HG03103 (cell line): ENCODE data around the gene SEMA3C.
A peak's percentile ranks its signal among the peaks of the same experiment; 100 is the strongest.
"Not testable (repeated sequence)": the region's sequence is repeated elsewhere in the genome, so short reads cannot be mapped to it uniquely, and the experiment has no call there.

Source experiments
- ATAC-seq: cut with Tn5 transposase; IDR thresholded peaks from one replicate; pipeline ENCODE4 v1.9.1; 2021; ENCODE audit warnings: low read depth; ENCODE audit not compliant: unreplicated experiment

Gene SEMA3C

DNA sequence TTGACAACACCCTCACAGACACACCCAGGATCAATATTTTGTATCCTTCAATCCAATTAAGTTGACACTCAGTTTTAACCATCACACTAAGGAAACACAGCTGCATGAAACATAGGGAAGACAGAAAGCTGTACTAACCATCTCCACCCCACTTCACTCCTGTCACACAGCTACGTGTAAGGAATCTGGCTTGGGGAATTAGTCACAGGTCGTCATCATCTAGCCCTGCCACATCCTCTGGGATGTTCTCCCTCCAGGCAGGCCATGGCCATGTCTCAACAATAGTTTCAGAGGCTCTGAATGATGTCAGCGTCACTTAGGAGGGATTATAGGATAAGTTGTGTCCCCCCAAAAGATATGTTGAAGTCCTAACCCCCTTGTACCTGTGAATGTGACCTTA, 10.8 kb upstream of the SEMA3C start:
- ATAC-seq = no peak

DNA sequence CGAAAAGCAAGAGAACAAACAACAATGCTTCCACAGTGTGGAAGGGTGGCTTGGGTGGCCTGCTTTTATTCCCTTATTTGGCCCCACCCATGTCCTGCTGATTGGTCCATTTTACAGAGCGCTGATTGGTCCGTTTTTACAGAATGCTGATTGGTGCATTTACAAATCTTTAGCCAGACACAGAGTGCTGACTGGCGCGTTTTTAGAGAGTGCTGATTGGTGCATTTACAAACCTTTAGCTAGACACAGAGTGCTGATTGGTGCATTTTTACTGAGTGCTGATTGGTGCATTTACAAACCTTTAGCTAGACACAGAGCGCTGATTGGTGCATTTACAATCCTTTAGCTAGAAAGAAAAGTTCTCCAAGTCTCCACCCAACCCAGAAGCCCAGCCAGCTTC, 8.1 kb upstream of the SEMA3C start:
- ATAC-seq = not testable (repeated sequence)

DNA sequence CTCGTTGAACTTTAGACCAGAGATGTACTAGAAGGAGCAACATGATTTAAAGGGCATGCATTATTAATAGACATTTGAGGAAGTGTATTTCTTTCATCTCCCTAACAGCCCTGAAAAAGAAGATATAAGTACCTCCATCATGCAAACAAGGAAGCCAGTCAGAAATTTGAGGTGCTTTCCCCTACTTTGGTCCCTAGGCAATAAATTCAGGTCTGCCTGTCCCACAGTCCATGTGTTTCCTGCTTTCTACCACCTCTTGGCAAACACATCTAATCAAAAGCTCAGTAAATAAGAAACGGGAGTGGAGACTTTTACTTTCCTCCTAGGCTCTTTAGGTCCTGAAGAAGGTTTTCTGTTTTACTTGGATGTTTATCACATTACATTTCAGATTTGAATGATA, 5.2 kb upstream of the SEMA3C start:
- no peak for ATAC-seq

DNA sequence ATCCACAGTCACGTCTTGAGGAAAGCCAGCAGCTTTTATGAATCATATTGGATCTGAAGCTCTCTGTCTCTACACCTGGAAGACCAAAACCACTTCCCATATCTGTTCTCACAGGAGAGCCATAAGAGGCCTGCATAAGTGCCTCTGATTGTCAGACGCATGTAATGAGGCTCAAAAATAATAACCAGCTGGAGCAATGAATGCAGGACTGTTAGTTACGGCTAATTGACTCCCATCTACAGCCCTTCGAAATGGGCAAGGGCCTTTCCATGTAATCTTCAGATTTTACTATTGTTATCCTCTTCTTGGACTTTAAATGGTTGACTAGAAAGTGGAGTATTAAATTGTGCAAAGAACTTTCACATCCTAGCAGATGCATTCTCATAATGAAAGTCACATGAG, 4.4 kb upstream of the SEMA3C start:
- no peak for ATAC-seq

DNA sequence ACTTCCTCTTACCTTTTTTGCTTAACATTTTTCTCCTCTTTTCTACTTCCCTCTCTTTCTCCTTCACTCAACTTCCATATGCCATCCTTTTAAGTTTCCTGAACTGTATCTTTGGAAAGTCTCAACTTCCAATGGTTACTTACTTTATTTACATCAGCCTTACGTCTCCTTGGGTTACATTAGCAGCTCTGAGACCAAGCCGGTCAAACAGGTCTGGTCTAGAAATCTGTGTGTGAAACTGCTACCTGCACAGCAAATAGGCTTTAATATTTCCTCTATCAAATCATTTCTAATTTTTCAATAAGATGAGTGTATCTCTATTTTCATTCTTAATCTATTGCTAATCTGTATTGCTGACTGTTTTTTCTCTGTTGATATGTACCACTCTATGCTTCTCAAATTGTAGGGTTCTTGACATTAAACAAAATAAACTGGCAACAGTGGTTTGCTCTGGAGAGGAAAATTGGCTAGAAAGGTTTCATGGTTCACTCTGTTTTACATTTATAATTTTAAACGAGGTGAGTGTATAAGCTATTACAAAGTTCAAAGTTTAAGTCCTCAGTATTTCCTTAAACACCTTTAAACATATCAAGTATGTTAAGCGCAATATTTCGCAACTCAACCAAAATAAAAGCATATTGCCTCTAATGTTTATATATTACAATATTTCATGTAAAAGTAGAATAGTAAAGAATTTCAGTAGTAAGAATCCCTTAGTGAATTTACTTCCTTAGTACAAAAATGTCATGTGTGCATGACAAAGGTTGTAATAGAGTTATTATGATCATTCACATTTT, 3.6 kb upstream of the SEMA3C start:
- ATAC-seq = no peak

DNA sequence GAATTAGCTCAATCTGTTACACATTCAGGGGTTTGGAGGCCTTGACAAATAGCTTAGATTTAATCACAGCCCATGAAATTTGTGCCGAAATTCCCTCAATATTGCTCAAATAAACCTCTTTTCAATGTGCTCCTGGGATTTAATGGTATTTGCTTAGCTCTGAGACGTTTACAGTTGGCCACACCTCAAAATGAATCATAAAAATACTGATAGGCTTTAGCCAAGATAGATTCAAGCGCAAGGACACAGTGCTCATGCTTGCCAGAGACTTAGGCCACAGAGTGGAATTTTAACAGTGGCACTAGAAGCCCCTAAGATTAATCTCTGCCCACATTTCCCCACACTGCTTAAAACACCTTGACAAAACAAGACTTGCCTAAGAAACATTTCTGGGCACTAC, 2.3 kb upstream of the SEMA3C start:
- no peak for ATAC-seq

DNA sequence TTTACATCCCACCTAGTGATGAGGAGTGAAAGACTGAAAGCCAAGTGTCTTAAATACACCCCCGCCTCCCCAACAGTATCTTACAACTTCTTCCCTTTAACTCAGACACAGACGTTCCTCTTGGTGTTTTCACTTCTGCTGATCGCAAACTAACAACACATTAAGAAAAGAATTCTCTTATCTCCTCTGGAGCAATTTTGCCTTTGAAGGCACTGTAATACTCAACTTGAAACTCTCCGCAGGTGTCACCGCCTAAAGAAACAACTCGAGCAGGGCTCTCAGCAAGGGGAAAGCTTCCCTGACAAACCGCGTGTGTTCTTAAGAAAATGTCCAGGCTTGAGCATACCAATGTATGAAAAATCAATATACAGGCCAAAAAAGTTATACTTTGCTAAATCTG, 452 bp downstream of the SEMA3C start:
- peak; percentile 56 for ATAC-seq

DNA sequence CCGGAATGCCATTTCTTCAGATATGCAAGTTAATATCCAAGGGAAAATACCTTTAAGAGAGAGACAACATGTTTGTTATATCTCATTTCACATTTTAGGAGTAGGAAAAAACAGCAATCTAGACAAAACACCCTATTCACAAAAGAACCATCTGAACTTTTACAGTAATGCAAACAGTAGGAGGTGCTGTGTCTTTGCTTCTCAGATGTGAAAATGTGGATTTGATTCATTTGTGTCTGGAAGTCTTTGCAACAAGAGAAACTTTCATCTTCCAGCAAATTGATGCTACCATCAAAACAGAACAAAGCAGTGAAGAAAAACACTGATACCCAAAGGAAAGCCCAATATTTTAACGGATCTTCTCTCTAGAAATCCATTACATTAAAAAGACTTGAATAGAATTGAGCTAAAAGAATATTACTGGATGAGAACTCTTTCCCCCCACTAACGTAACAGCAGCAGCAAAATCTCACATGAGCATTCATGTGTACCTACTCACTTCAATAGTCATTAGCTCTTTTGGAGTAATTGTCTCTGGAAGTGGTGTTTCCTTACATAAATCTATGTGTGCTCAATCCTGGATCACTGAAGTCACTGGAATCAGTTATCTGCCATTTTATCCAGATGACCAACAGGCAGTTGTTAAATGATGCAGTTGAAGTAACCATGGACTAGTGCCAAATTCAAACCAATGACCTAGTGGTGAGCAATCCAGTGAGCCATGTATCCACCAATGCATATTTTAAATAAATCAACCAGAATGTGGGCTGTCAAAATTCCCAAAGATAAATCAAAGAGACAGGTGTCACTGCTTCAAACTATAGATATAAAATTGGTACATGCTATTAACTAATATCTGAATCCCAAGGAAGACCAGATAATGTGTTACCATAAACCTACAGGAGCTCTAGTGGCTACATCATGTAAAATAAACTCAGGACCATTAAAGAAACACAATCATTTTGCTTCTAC, 1.8 kb downstream of the SEMA3C start:
- ATAC-seq = no peak

DNA sequence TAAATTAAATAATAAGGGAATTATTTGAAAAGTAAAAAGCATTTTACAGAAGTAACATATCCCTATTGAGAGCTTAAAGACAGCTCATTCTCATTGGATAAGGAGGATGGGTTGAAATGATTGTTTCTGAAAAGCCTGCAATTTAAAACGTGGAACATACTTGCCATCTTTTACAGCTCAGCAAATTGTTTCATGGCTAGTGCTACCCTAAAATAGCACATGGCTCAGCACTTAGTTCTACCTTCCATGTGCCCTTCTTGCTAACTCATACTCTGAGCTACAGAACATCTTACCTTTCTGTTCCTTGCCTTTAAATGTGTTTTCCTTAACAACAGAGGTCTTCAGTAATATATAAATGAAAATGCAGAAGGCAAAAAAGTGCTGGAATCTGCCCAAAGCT, 8.6 kb downstream of the SEMA3C start:
- no peak for ATAC-seq

DNA sequence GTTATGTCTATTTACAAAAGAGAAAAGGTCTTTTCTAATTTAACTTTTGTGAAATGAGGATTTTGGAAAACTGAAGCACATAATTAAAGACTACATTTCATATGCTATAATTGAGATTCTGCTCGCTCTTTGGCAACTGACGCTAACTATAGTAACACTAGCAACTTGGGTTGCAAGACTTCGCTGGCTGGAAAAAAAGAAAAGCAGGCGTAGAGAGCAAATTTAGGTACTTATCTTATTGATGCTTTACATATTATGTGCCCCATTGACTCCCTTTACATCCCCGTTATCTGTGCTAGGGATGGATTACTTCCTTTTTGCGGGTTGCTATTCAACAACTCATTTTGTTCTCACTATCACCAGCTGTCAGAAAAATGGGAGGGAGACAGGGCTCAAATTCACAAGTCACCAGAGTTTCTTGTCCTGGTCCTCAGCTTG, 10.5 kb downstream of the SEMA3C start:
- ATAC-seq = no peak

DNA sequence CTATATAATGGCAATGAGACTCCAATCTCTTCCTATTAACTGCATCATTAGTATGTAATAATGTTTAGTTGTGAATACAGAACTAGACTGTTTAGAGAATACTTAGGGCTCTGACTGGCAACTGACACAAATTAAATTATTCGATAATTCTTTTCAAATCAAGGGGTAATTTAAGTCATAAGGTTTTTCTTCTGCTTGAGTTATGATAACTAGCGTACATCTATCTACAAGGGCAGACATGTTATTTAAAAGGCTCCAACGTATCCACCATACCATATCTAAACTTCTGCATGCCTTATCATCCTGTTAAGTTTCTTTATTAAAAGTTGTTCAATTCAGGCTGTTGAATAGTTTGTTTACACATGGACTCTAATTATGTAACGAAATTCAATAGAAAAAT, 11.2 kb downstream of the SEMA3C start:
- ATAC-seq = no peak

DNA sequence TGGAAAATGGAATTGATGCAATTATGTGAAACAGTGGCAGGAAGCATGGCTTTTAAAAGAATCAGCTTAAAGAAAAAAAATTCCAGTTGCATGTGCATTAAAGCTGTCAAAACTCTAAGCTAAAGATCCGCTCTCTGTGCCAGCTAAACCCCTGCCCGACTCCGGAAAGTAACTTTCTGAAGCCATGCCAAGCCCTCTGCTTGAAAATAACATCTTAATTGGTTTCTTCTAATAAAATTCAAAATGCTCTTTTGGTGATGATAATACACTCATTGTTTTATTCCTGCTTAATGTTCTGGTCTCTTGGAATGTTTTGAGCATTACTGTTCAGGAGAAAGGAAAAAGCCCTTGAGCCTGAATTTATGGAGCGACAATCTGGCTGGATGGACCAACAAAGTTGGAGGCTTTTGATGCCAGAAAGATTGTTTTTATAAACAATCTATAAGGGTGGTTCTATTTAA, 11.7 kb downstream of the SEMA3C start:
- ATAC-seq = no peak

DNA sequence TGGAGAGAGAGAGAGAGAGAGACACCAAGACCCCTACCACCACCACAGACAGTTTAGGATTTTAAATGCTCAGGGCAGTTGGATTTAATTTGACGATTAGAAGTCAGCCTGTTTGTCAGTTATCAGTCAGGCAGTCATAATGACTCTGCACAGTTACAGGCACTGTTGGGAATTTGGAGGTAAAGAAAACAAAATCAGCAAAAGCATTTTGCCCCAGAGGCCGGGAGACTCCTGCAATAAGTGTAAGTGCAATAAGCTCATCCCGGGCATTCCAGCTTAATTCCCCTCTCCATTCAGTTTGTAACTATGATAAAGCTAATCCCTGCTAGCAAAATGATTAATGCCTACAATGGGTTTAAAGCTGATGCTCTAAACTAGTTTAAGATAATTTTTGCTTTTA, 13.5 kb downstream of the SEMA3C start:
- no peak for ATAC-seq

DNA sequence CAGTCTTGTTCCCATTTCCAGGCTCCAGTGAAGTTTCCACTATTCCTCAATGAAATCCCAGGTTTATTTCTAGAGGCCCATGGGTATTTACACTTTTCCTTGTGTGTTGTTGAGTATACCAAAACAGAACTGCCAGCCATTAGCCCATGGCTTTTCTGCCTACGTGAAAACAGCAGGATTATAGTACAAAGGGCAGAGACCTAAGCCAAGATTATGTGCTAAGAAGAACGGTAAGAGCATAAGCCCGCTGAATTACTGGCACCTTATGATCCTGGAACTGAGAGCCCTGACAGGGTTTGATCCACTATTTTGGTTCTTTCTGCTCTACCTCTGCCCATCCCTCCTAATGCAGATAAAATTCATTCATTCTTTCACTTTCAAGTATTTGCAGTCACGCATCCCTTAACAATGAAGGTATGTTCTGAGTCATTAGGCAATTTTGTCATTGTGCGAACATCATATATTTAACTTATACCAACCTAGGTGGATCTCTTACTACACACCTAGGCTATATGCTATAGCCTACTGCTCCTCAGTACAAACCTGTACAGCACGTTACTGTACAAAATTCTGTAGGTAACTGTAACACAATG, 16.0 kb downstream of the SEMA3C start:
- no peak for ATAC-seq

DNA sequence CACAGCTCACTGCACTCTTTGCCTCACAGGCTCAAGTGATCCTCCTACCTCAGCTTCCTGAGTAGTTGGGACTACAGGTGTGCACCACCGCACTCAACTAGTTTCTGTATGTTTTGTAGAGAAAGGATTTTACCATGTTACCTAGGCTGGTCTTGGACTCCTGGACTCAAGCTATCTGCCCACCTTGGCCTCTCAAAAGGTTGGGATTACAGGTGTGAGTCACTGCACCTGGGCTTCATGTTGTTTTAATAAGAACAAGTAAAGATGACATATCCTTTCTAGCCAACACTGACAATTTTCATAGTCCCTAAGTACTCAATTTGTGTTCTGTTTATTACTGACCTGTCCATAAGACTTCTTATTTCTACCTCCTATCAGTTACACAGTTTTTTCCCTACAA, 16.8 kb downstream of the SEMA3C start:
- ATAC-seq = no peak

DNA sequence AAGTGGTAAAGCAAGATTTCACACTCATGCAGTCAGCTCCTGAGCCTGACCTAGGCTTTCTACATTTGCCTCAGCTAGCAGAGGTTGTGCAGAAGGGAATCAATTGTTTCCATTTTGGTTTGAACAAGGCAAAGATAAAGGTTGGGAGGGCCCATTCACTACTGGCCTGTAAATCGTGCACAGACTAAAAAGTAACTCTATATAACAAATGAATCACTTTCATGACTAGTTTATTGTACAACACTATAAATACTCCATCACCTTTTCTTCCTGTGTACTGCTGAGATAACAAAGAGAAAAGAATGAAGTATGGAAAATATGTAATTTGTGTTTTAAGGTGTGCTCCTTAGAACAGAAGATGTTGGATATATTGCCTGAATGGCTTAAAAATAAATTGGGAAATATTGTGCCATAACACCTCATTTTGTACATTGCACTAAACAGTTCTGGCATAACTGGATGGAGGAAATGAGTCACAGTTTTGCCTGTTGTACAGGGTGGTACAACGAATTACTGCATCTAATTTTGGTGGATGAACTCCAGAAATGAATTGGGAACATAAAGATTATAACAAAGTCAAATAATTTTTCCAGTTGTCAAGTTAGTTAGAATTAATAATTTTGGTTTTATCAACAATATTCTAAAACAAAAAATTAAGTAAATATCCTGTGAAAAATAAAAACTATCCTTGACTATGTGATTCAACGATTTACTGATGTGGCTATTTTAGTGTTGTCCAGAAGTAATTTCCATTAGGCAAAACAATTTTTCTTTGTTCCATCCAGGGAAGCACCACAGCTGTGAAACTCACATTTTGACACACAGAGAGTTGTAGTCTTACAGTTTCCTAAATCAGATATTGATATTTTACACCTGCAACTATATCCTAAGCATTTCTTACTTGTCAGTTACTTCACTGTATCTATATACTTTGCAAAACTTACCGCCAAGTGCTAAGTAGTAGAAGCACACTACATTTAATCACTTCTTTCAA, 18.0 kb downstream of the SEMA3C start:
- ATAC-seq = no peak

DNA sequence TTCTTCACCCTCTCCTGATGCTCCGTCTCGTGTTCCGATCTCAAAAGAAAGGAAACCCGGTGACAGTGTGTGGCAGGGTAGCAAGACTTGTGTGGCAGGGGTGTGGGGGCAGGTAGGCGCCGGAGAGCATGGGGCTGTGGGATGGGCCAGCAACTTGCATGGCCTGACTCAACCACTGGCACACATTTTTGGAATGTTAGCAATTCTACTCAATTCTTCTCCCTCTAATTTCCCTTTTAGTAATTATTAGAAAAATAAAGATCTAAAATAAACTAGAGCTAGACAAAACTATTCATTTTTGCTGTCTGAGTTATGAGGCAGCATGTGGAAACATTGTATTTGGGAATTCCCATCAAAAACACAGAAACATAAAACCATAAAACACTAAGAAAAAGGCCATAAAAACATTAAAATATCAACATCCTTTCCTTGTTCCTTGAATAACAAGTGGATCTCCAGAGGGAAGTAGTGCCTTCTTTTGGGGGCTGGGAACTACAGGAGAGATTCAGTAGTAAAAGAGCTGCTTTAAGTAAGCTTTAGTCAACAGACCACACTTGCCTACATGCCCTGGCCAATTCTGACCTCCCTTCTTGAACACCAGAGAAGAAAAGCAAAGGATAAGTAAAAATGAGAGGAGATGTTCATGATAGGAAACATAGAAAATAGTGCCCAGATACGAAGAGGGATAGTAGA, 21.8 kb downstream of the SEMA3C start:
- no peak for ATAC-seq

DNA sequence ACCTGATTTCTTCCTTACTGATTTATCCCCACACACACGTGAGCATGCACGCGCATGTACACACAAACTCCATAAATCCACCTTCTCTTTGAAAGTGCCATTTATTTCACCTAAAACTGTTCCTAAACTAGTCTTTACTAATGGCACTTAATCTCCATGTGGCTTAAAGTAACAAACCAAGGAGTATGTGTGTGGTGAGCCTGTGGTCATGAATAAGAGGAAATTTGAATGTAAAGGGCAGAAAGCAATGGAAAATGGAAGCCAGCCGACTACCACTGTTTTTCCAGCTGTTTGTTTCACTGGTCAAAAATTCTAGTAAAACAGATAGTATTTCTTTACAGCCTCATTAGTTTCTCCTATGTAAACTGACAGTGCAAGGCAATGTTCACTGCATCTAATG, 23.8 kb downstream of the SEMA3C start:
- no peak for ATAC-seq

DNA sequence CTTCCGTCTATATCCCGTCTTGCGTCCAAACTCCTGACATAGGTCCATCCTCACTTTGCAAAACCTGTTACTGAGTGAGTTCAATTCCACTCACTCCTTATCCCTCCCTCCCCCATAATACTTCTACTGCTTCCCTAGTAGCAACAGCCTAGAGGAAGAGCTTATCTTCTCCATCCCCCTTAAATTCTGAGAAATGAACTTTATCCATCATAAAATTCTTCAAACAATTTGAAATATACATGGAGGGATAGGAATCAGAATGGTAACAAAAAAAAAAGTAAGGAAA, 27.6 kb downstream of the SEMA3C start:
- ATAC-seq = no peak
